Inflammatory macrophage treated with lipopolysaccharide for 1 hour (primary cell): ENCODE data around the gene SLC25A48.

Source experiments
- DNase-seq, 2 donors: peaks; one replicate each; pipeline ENCODE4 v3.0.0-alpha.2; 2020 to 2022

SLC25A48 gene

DNA sequence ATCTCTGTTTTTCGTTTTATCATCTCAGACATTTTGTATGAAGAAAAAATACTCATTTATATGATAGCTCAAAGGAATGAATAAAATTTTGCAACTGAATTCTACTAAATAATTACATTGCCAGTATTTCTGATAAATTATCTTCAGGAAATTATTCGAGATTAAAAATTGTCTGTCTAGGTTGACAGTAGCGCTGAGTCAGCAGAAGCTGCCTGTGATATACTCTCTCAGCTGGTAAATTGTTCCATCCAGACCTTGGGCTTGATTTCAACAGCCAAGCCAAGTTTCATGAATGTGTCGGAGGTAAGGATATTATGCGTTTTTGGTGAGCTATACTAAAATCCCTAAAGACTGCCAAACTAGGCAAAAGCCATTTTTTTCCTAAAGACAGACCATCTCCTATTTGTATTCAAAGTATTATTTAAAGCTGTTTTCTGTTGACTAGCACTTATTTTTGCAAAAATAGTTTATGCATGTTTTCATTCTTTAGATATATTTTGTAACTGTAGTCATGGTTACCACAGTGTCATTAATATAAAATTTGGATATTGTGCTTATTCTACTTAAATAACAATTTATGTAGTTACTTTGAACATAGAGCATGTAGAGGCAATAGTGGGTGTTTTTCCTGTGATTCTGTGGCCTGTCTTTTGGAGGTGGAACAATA, 102.9 kb downstream of the SLC25A48 start:
- DNase-seq: no peak
